Transverse colon (tissue), 4 donors: Measurements from ENCODE around the gene LDAF1.

Source experiments
- CTCF ChIP-seq, 5 experiments: fragments of 200-600 bp in 3 of 5; fragments of 450-650 bp in 2 of 5; sonication (generic) in 3 of 5; IDR thresholded peaks; 1 replicate in 2 of 5; 2 replicates in 3 of 5; pipeline ENCODE4 v1.5.1; 2016 to 2017; ENCODE audit warnings: antibody characterized with exemption in 5 of 5, inconsistent platforms in 3 of 5, mild to moderate bottlenecking in 2 of 5, moderate library complexity in 1 of 5
- POLR2AphosphoS5 ChIP-seq, 3 donors: sonication (generic); formaldehyde crosslinking; IDR thresholded peaks; one replicate each; pipeline ENCODE4 v1.6.1; 2016; ENCODE audit warnings: antibody characterized with exemption in 3 of 3

- TF ChIP-seq CTCF (IDR thresholded peaks at IDR 0.05): no peak
- TF ChIP-seq POLR2AphosphoS5 (IDR thresholded peaks at IDR 0.05): no peak
Observed at GRCh38 chr16:21164521-21165168, 6.2 kb downstream of the LDAF1 start.
